Astrocyte of the spinal cord (primary cell): ENCODE data around the gene CACNB2.
A peak's percentile ranks its signal among the peaks of the same experiment; 100 is the strongest.

Source experiments
- DNase-seq: peaks from one replicate; pipeline ENCODE4 v3.0.0; 2011; ENCODE audit warnings: low read depth, low spot score
- H3K4me3 ChIP-seq: 2 replicates; pipeline ENCODE4 v1.5.1; 2011; ENCODE audit warnings: low read depth, mild to moderate bottlenecking, low read length, moderate library complexity
- in situ Hi-C: cut with HindIII; loops from 2 replicates; pipeline ENCODE4 v1.10.0; 2017; ENCODE audit warnings: low sequenced_read_pairs
- TF ChIP-seq, protein P1 (sequence below): IDR thresholded peaks from 2 replicates; pipeline ENCODE4 v1.5.1; 2012; ENCODE audit warnings: low read depth, mild to moderate bottlenecking, low read length, inconsistent platforms

The CACNB2 gene

DNA sequence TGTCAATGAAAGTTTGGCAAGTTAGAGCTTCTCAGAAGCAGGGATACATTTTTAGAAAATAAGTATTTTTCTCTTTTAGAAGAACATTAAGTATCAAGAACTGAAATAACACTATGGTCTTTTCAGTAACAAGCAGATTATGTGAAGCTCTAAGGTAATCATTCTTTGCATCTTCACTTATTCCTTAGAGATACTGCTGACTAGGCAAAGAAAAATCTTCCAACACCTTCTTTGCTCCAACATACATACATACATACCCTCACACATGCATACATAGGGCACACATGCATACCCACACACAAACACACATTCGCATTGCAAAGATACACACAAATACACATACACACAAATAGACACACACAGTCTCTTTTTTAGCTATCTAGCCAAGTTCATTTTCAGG, 37.8 kb upstream of the CACNB2 start:
- in situ Hi-C loops = no loop called here
- DNase-seq = no peak
- TF ChIP-seq, protein P1, sequence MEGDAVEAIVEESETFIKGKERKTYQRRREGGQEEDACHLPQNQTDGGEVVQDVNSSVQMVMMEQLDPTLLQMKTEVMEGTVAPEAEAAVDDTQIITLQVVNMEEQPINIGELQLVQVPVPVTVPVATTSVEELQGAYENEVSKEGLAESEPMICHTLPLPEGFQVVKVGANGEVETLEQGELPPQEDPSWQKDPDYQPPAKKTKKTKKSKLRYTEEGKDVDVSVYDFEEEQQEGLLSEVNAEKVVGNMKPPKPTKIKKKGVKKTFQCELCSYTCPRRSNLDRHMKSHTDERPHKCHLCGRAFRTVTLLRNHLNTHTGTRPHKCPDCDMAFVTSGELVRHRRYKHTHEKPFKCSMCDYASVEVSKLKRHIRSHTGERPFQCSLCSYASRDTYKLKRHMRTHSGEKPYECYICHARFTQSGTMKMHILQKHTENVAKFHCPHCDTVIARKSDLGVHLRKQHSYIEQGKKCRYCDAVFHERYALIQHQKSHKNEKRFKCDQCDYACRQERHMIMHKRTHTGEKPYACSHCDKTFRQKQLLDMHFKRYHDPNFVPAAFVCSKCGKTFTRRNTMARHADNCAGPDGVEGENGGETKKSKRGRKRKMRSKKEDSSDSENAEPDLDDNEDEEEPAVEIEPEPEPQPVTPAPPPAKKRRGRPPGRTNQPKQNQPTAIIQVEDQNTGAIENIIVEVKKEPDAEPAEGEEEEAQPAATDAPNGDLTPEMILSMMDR = no peak
- H3K4me3 ChIP-seq = no peak overlapping the region

DNA sequence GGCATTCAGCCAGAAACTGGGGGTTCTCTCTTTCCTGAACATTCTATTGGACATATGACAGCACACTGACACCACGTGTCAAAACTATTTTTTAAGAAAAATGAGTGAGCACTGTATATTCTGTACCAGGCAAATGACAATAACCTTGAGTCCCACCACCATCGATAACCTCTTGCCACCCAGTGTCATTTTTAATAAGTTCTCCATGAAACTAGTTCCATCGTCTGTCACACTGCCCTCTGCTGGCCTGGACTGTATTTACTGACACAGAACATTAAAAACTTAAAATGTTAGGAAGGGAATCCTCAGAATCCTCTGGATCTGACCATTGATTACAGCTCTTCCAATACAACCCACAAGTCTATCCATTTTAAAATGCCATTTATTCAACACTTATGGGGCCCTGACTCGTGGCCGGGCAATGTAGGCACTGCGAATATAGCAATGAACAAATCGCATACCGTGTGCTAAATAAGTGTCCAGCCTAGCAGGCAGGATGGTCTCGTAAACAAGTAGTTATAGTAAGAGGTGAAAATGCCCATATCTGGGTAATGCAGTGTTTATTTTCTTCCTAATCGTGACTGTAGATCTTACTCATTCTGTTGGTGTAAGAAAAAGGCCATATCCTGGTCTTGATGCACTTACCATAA, 35.9 kb upstream of the CACNB2 start:
- TF ChIP-seq, protein P1 = peak; percentile 60
- in situ Hi-C loops = no loop called here
- H3K4me3 ChIP-seq = no peak overlapping the region
- peak; percentile 52 for DNase-seq

DNA sequence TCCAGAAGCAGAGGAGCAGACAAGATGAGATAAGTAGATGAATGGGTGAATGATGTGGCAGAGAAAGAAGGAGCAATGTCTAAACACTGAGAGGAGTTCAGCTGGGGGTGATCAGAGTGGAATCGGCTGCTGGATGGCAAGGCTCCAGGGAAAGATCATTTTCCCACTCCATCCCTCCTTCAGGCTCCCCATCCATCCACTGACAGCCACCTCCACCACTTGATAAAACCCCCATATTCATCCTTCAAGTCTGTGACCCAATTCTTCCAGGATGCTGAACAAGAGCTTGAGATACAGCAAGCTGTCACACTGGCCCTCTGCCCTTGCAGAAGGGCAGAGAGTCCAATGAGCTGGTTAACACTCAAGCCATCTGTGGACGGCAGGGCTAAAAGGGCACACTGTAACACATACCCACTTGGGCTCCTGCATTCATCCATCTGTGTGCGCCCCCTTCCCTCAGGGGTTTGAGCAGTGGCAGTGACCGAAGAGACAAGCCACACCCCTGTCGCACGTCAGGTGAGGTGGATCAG, 30.8 kb upstream of the CACNB2 start:
- TF ChIP-seq, protein P1 = no peak
- in situ Hi-C loops = no loop called here
- no peak for DNase-seq
- no peak overlapping the region for H3K4me3 ChIP-seq

DNA sequence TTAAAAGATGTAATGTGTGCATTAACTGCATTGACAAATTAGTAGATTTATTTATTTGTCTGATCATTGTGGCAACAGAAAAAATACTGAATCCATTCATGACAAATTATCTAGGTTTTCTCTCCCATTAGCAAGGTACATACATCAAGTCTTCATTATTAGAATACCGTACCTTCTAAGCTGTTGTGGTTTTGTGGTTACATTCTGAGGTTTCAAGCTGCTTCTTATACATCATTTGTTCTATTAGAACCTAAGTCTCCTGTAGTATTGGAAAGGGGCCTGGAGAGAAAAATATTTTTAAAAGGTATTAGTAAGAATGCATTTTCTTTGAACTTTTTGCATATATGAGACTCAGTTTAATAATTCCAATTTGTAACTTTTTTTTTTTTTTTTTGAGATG, 26.3 kb upstream of the CACNB2 start:
- in situ Hi-C loops = no loop called here
- no peak overlapping the region for H3K4me3 ChIP-seq
- TF ChIP-seq, protein P1 = no peak
- peak; percentile 33 for DNase-seq

DNA sequence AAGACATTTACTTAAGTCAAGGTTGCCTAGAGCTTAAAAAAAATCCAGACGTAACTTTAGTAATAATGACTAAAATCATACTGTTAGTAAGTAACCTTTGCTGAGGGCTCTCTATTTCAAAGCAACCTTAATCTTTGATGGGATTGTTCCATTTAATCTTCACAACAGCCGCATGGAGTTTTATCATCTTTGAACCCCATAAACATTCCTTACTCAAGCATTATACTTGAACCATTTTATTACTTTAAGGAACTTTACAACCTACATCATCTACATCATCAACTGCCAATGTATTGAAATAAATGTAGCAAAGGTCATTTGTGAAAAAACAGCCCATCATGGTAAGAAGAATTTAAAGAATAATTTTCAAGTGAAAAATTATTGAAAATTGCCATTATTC, 22.9 kb upstream of the CACNB2 start:
- in situ Hi-C loops = no loop called here
- DNase-seq = no peak
- H3K4me3 ChIP-seq = no peak overlapping the region
- TF ChIP-seq, protein P1 = no peak

DNA sequence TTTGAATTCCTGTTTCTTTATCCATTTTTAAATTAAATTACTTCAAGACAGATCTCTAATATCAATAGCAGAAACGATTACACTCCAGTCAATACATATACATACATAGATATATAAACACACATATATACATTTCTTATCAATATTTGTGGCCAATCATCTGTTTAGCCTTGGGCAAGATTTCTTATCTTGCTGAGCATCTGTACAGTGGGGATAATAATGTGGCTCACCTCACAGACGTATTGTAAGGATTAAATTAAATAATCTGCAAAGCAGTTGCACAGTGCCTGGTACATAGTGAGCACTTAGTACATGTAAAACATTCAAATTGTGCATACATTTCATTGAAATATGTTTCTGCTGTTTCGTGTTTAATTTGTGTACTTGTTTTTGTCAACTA, 17.5 kb upstream of the CACNB2 start:
- H3K4me3 ChIP-seq = no peak overlapping the region
- in situ Hi-C loops = no loop called here
- DNase-seq = no peak
- TF ChIP-seq, protein P1 = no peak
